Measurements from ENCODE around the gene DGCR6. TPM values are rescaled to one million over a fixed set of nuclear protein-coding genes. Genes with fewer than 3 reads are reported as not detected.
"Not testable (repeated sequence)": the region's sequence is repeated elsewhere in the genome, so short reads cannot be mapped to it uniquely, and the experiment has no call there.

The DGCR6 gene
- polyA plus RNA-seq (ENCODE audit: insufficient read depth in 1 of 5, insufficient read length in 5 of 5, low replicate concordance in 1 of 5), result 10 to 100 TPM in 3 of 5 donors, 1 to 10 TPM in 2; 8.7 to 17.2 (median 12.4) TPM
- long read RNA-seq, donor 1, transcript DGCR6-201 (5 exons, 1,214 nt), result major isoform, 9 of 18 reads
- long read RNA-seq, donor 1, transcript DGCR6-208 (2 exons, 1,837 nt), result minor isoform, 7 of 18 reads
- long read RNA-seq, donor 1, partial matches to known transcripts, result 0 of 18 reads
- long read RNA-seq, donor 1, other reads (novel, unspliced or antisense), result 0 of 18 reads
- long read RNA-seq, donor 2, transcript DGCR6-201 (5 exons, 1,214 nt), result major isoform, 8 of 10 reads
- long read RNA-seq, donor 2, partial matches to known transcripts, result 0 of 10 reads
- long read RNA-seq, donor 2, other reads (novel, unspliced or antisense), result 0 of 10 reads
- long read RNA-seq, donor 3, partial matches to known transcripts, result 0 of 3 reads
- long read RNA-seq, donor 3, other reads (novel, unspliced or antisense), result 0 of 3 reads
- long read RNA-seq, donor 4, transcript DGCR6-201 (5 exons, 1,214 nt), result major isoform, 5 of 8 reads
- long read RNA-seq, donor 4, partial matches to known transcripts, result 0 of 8 reads
- long read RNA-seq, donor 4, other reads (novel, unspliced or antisense), result 0 of 8 reads
- long read RNA-seq, donor 5, transcript DGCR6-201 (5 exons, 1,214 nt), result major isoform, 8 of 16 reads
- long read RNA-seq, donor 5, partial matches to known transcripts, result 5 of 16 reads
- long read RNA-seq, donor 5, other reads (novel, unspliced or antisense), result 0 of 16 reads
- long read RNA-seq, donor 6, transcript DGCR6-208 (2 exons, 1,837 nt), result minor isoform, 8 of 31 reads
- long read RNA-seq, donor 6, transcript DGCR6-201 (5 exons, 1,214 nt), result major isoform, 14 of 31 reads
- long read RNA-seq, donor 6, partial matches to known transcripts, result 9 of 31 reads
- long read RNA-seq, donor 6, other reads (novel, unspliced or antisense), result 0 of 31 reads
- long read RNA-seq, donor 7, transcript DGCR6-201 (5 exons, 1,214 nt), result major isoform, 5 of 5 reads
- long read RNA-seq, donor 7, partial matches to known transcripts, result 0 of 5 reads
- long read RNA-seq, donor 7, other reads (novel, unspliced or antisense), result 0 of 5 reads
- long read RNA-seq, donor 8, partial matches to known transcripts, result 0 of 2 reads
- long read RNA-seq, donor 8, other reads (novel, unspliced or antisense), result 0 of 2 reads

- no peak for DNase-seq
Measured at GRCh38 chr22:18905540-18906409, at the start of gene DGCR6. DGCR6 (plus strand) TSS chr22:18906320; CDS start chr22:18906375, 55 bp downstream.

- DNase-seq, result not testable (repeated sequence)
Measured at GRCh38 chr22:18859314-18859713, 46.8 kb upstream of the DGCR6 start.

- not testable (repeated sequence) for DNase-seq
Measured at GRCh38 chr22:18881260-18881659, 24.9 kb upstream of the DGCR6 start.

- not testable (repeated sequence) for DNase-seq
Measured at GRCh38 chr22:18884465-18884864, 21.7 kb upstream of the DGCR6 start.

GRCh38 chr22:18888115-18888514, 18.0 kb upstream of the DGCR6 start:
- no peak for DNase-seq

- DNase-seq, result not testable (repeated sequence)
Measured at GRCh38 chr22:18890510-18891192, 15.5 kb upstream of the DGCR6 start.

GRCh38 chr22:18893775-18894174, 12.3 kb upstream of the DGCR6 start:
- not testable (repeated sequence) for DNase-seq

- DNase-seq, result not testable (repeated sequence)
Measured at GRCh38 chr22:18896037-18896657, 10.0 kb upstream of the DGCR6 start.

GRCh38 chr22:18906410-18906745, 258 bp downstream of the DGCR6 start:
- DNase-seq, result not testable (repeated sequence)

GRCh38 chr22:18906896-18907295, 776 bp downstream of the DGCR6 start:
- DNase-seq, result no peak

- DNase-seq, result no peak
Measured at GRCh38 chr22:18909556-18909955, 3.4 kb downstream of the DGCR6 start.

- DNase-seq, result not testable (repeated sequence)
Measured at GRCh38 chr22:18911535-18911934, 5.4 kb downstream of the DGCR6 start.

- DNase-seq, result not testable (repeated sequence)
Measured at GRCh38 chr22:18912264-18912946, 6.3 kb downstream of the DGCR6 start.

- not testable (repeated sequence) for DNase-seq
Measured at GRCh38 chr22:18914558-18914957, 8.4 kb downstream of the DGCR6 start.

- not testable (repeated sequence) for DNase-seq
Measured at GRCh38 chr22:18915550-18915949, 9.4 kb downstream of the DGCR6 start.

GRCh38 chr22:18917818-18918217, 11.7 kb downstream of the DGCR6 start:
- DNase-seq, result not testable (repeated sequence)

GRCh38 chr22:18920257-18920902, 14.3 kb downstream of the DGCR6 start:
- not testable (repeated sequence) for DNase-seq

GRCh38 chr22:18925368-18926064, 19.4 kb downstream of the DGCR6 start:
- DNase-seq, result no peak

All from right lung (tissue), 10 donors.